Ishikawa (cell line): ENCODE measurements around the gene GPR78.

Experiments used
- EP300 ChIP-seq: IDR thresholded peaks from 2 replicates; pipeline ENCODE4 v1.6.1; 2012; ENCODE audit warnings: borderline replicate concordance
- RAD21 ChIP-seq: IDR thresholded peaks from 2 replicates; pipeline ENCODE4 v1.6.1; 2012; ENCODE audit warnings: low read depth

GRCh38 chr4:8540991-8541390, 39.2 kb upstream of the GPR78 start:
- TF ChIP-seq RAD21 (no peak), EP300 (no peak)
